ENCODE results near the gene CD27.
"Not testable (repeated sequence)": the region's sequence is repeated elsewhere in the genome, so short reads cannot be mapped to it uniquely, and the experiment has no call there.

The CD27 gene

GRCh38 chr12:6477601-6478377, 33.0 kb downstream of the CD27 start:
- DNase-seq (ENCODE audit: insufficient read length, low spot score), result not testable (repeated sequence)
- peak; percentile 81 for FAIRE-seq

- DNase-seq (ENCODE audit: insufficient read length, low spot score) (no peak), FAIRE-seq (no peak)
Observed at GRCh38 chr12:6478416-6478815, 33.7 kb downstream of the CD27 start.

- FAIRE-seq (no peak), DNase-seq (ENCODE audit: insufficient read length, low spot score) (no peak)
Observed at GRCh38 chr12:6488240-6488639, 43.5 kb downstream of the CD27 start.

DNA sequence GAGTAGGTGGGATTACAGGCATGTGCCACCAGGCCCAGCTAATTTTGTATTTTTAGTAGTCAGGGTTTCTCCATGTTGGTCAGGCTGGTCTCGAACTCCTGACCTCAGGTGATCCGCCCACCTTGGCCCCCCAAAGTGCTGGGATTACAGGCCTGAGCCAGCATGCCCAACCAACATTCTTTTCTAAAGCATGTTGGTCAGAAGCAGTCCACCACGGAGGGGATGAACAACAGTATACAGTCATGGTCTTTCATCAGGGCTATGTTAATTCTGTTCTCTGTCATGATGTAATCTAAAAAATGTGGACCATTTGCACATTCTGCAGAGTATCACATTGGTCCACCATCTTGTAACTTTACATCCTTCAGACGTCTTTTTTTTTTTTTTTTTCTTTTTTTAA, 44.7 kb downstream of the CD27 start:
- no peak for DNase-seq (ENCODE audit: insufficient read length, low spot score)
- no peak for FAIRE-seq

GRCh38 chr12:6490673-6491072, 45.9 kb downstream of the CD27 start:
- not testable (repeated sequence) for DNase-seq (ENCODE audit: insufficient read length, low spot score); FAIRE-seq

DNA sequence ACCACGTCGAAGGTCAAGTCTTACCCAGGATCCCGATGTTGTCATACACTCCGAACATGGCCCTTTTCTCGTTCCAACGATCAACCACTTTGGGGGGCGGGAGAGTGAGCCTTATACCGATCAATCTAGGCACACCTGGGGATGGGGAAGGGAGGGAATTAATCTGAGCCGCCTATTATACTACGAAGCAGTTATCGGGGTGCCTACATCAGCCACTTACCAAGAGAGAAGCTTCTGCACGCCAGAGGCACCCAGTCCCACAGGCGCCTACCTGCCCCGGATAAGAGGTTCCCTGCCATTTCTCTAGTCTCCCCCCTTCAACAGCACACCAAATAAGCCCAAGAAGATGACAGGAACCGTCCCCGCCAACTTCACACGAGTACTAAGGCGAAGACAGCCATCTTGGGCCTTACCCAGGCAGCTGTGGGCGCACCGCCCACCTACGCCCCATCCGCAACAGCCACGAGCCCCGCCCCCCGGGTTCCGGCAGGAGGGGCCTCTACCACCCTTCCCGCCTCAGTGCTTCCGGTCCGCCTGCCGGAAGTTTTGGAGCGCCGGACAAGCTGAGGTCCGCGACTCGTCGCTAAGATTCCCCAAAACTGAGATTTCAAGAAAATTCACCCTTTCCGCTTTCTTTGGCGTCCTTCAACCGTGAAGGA, 48.2 kb downstream of the CD27 start, which contains the start of gene MRPL51:
Gene MRPL51, minus strand, starts transcription at position 425 of the 659 bp plus-strand sequence. Its CDS starts 126 bp downstream, at position 299.
- DNase-seq (ENCODE audit: insufficient read length, low spot score) (peak; percentile 99), FAIRE-seq (peak; percentile 83)

GRCh38 chr12:6493497-6494257, 48.9 kb downstream of the CD27 start, which contains the start of gene NCAPD2:
Gene NCAPD2 (plus strand): TSS chr12:6494102. CDS start chr12:6495099, 997 bp downstream.
- FAIRE-seq (peak; percentile 87), DNase-seq (ENCODE audit: insufficient read length, low spot score) (peak; percentile 98)

DNA sequence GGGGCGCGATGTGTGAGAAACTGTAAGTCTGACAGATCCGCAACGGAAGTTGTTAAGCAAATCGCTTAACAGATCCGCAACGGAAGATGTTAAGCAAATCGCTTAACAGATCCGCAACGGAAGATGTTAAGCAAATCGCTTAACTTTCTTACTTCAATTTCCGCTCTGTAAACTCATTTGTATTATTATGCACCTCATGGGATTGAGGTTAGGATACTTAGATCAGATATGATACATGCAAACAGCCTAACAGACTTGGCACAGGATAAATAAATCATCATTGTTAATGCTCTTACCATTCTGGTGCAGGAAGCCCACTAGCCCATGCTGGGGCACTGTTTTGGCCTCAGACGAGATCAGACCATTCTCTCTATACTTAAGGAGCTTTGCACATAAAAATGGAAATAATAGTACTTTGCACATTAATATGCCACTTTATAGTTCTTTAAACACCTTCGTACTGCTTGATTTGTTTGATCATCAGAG, 49.5 kb downstream of the CD27 start:
- FAIRE-seq (no peak), DNase-seq (ENCODE audit: insufficient read length, low spot score) (no peak)

GRCh38 chr12:6494968-6495367, 50.2 kb downstream of the CD27 start:
- FAIRE-seq (no peak), DNase-seq (ENCODE audit: insufficient read length, low spot score) (no peak)

DNA sequence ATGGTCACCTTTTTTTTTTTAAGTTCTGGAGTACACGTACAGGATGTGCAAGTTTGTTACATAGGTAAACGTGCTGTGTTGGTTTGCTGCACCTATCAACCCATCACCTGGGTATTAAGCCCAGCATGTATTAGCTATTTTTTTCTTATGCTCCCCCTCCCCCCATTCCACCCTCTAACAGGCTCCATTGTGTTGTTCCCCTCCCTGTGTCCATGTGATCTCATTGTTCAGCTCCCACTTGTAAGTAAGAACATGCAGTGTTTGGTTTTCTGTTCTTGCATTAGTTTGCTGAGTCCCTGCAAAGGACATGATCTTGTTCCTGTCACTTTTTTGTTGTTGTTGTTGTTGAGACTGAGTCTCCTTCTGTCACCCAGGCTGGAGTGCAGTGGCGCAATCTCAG, 52.5 kb downstream of the CD27 start:
- not testable (repeated sequence) for FAIRE-seq; DNase-seq (ENCODE audit: insufficient read length, low spot score)

- DNase-seq (ENCODE audit: insufficient read length, low spot score), result no peak
- FAIRE-seq, result no peak
Observed at GRCh38 chr12:6500466-6500865, 55.7 kb downstream of the CD27 start.

Data from HTR-8/SVneo (cell line).